T-helper 2 cell treated with Interferon-gamma antibody and Interleukin-4, amounts not matched to agents 5 μg/mL and 100 μg/mL, for 36 hours (primary cell): ENCODE data around the gene RAPGEF1.

ENCODE experiments used
- DNase-seq: peaks from one replicate; pipeline ENCODE4 v3.0.0; 2021; ENCODE audit warnings: low spot score
- H3K27ac Mint-ChIP-seq: one replicate; pipeline ENCODE4 v1.8.0; 2021; ENCODE audit warnings: mild to moderate bottlenecking, mixed read lengths
- H3K27me3 Mint-ChIP-seq: one replicate; pipeline ENCODE4 v1.8.0; 2021; ENCODE audit warnings: low read depth, mixed read lengths
- H3K36me3 Mint-ChIP-seq: one replicate; pipeline ENCODE4 v1.8.0; 2021; ENCODE audit warnings: low read depth, mixed read lengths
- H3K4me1 Mint-ChIP-seq: one replicate; pipeline ENCODE4 v1.8.0; 2021; ENCODE audit warnings: low read depth, mixed read lengths
- H3K4me3 Mint-ChIP-seq: one replicate; pipeline ENCODE4 v1.8.0; 2022; ENCODE audit warnings: mild to moderate bottlenecking, moderate library complexity, mixed read lengths
- H3K9me3 Mint-ChIP-seq: one replicate; pipeline ENCODE4 v1.8.0; 2021; ENCODE audit warnings: mixed read lengths

Gene RAPGEF1

GRCh38 chr9:131674425-131675421, 65.2 kb downstream of the RAPGEF1 start:
- peak overlapping the region; percentile 69 for H3K27ac Mint-ChIP-seq
- H3K4me1 Mint-ChIP-seq, result peaks cover 83% of the 10 kb centered on the region
- DNase-seq, result no peak
- H3K4me3 Mint-ChIP-seq, result peak overlapping the region; percentile 62
- peaks cover 22% of the 10 kb centered on the region for H3K36me3 Mint-ChIP-seq
- no peaks in the 10 kb centered on the region for H3K27me3 Mint-ChIP-seq
- no peaks in the 10 kb centered on the region for H3K9me3 Mint-ChIP-seq

GRCh38 chr9:131673531-131673930, 66.3 kb downstream of the RAPGEF1 start:
- peak overlapping the region; percentile 38 for H3K4me3 Mint-ChIP-seq

GRCh38 chr9:131673068-131673467, 66.8 kb downstream of the RAPGEF1 start:
- DNase-seq, result no peak
- H3K9me3 Mint-ChIP-seq, result no peaks in the 10 kb centered on the region
- H3K27ac Mint-ChIP-seq, result peak overlapping the region; percentile 37
- no peak overlapping the region for H3K4me3 Mint-ChIP-seq
- H3K27me3 Mint-ChIP-seq, result no peaks in the 10 kb centered on the region
- H3K4me1 Mint-ChIP-seq, result peaks cover 85% of the 10 kb centered on the region
- H3K36me3 Mint-ChIP-seq, result peaks cover 18% of the 10 kb centered on the region

More at GRCh38 chr9:131673531-131673930, 66.3 kb downstream of the RAPGEF1 start:
- Mint-ChIP-seq H3K27ac (peak overlapping the region; percentile 42), H3K27me3 (no peaks in the 10 kb centered on the region), H3K36me3 (peaks cover 18% of the 10 kb centered on the region), H3K9me3 (no peaks in the 10 kb centered on the region), H3K4me1 (peaks cover 86% of the 10 kb centered on the region)
- DNase-seq, result no peak

- Mint-ChIP-seq H3K27me3 (no peaks in the 10 kb centered on the region), H3K9me3 (no peaks in the 10 kb centered on the region), H3K36me3 (peaks cover 18% of the 10 kb centered on the region), H3K4me1 (peaks cover 85% of the 10 kb centered on the region), H3K27ac (peak overlapping the region; percentile 49), H3K4me3 (no peak overlapping the region)
- DNase-seq, result no peak
Measured at GRCh38 chr9:131672451-131672850, 67.4 kb downstream of the RAPGEF1 start.

GRCh38 chr9:131671133-131671520, 68.7 kb downstream of the RAPGEF1 start:
- Mint-ChIP-seq H3K4me3 (peak overlapping the region; percentile 25), H3K27me3 (no peaks in the 10 kb centered on the region), H3K27ac (peak overlapping the region; percentile 99), H3K9me3 (no peaks in the 10 kb centered on the region), H3K4me1 (peaks cover 78% of the 10 kb centered on the region), H3K36me3 (peaks cover 15% of the 10 kb centered on the region)
- DNase-seq, result no peak

GRCh38 chr9:131670247-131671132, 69.4 kb downstream of the RAPGEF1 start:
- H3K36me3 Mint-ChIP-seq, result peaks cover 16% of the 10 kb centered on the region
- no peaks in the 10 kb centered on the region for H3K9me3 Mint-ChIP-seq
- peaks cover 79% of the 10 kb centered on the region for H3K4me1 Mint-ChIP-seq
- no peaks in the 10 kb centered on the region for H3K27me3 Mint-ChIP-seq
- H3K27ac Mint-ChIP-seq, result peak overlapping the region; percentile 99
- H3K4me3 Mint-ChIP-seq, result peak overlapping the region; percentile 76
- DNase-seq, result no peak

- peak overlapping the region; percentile 76 for H3K4me3 Mint-ChIP-seq
- H3K4me1 Mint-ChIP-seq, result peaks cover 77% of the 10 kb centered on the region
- H3K36me3 Mint-ChIP-seq, result peaks cover 21% of the 10 kb centered on the region
- peak overlapping the region; percentile 99 for H3K27ac Mint-ChIP-seq
- H3K27me3 Mint-ChIP-seq, result no peaks in the 10 kb centered on the region
- no peaks in the 10 kb centered on the region for H3K9me3 Mint-ChIP-seq
- DNase-seq, result peak; percentile 45
Measured at GRCh38 chr9:131669269-131670157, 70.4 kb downstream of the RAPGEF1 start.

- no peaks in the 10 kb centered on the region for H3K9me3 Mint-ChIP-seq
- peaks cover 24% of the 10 kb centered on the region for H3K36me3 Mint-ChIP-seq
- H3K27ac Mint-ChIP-seq, result peak overlapping the region; percentile 99
- peak; percentile 78 for DNase-seq
- H3K4me1 Mint-ChIP-seq, result peaks cover 81% of the 10 kb centered on the region
- H3K27me3 Mint-ChIP-seq, result no peaks in the 10 kb centered on the region
- H3K4me3 Mint-ChIP-seq, result peak overlapping the region; percentile 76
Measured at GRCh38 chr9:131668439-131669268, 71.2 kb downstream of the RAPGEF1 start.

GRCh38 chr9:131668057-131668438, 71.8 kb downstream of the RAPGEF1 start:
- DNase-seq, result no peak
- H3K27ac Mint-ChIP-seq, result peak overlapping the region; percentile 99
- H3K36me3 Mint-ChIP-seq, result peaks cover 26% of the 10 kb centered on the region
- H3K27me3 Mint-ChIP-seq, result no peaks in the 10 kb centered on the region
- H3K4me3 Mint-ChIP-seq, result peak overlapping the region; percentile 81
- no peaks in the 10 kb centered on the region for H3K9me3 Mint-ChIP-seq
- peaks cover 85% of the 10 kb centered on the region for H3K4me1 Mint-ChIP-seq

GRCh38 chr9:131667576-131667975, 72.3 kb downstream of the RAPGEF1 start:
- Mint-ChIP-seq H3K9me3 (no peaks in the 10 kb centered on the region), H3K36me3 (peaks cover 27% of the 10 kb centered on the region), H3K4me1 (peaks cover 84% of the 10 kb centered on the region), H3K27me3 (no peaks in the 10 kb centered on the region), H3K27ac (peak overlapping the region; percentile 97), H3K4me3 (peak overlapping the region; percentile 81)
- DNase-seq, result peak; percentile 86

- DNase-seq, result no peak
- Mint-ChIP-seq H3K9me3 (no peaks in the 10 kb centered on the region), H3K4me3 (peak overlapping the region; percentile 81), H3K27ac (peak overlapping the region; percentile 97), H3K27me3 (no peaks in the 10 kb centered on the region), H3K36me3 (peaks cover 29% of the 10 kb centered on the region), H3K4me1 (peaks cover 83% of the 10 kb centered on the region)
Measured at GRCh38 chr9:131666774-131667173, 73.1 kb downstream of the RAPGEF1 start.

GRCh38 chr9:131666029-131666428, 73.8 kb downstream of the RAPGEF1 start:
- H3K27me3 Mint-ChIP-seq, result no peaks in the 10 kb centered on the region
- H3K4me1 Mint-ChIP-seq, result peaks cover 80% of the 10 kb centered on the region
- peak overlapping the region; percentile 34 for H3K27ac Mint-ChIP-seq
- H3K36me3 Mint-ChIP-seq, result peaks cover 22% of the 10 kb centered on the region
- DNase-seq, result no peak
- H3K4me3 Mint-ChIP-seq, result peak overlapping the region; percentile 21
- no peaks in the 10 kb centered on the region for H3K9me3 Mint-ChIP-seq
